NOMO-1 (cell line): ENCODE data around the gene PCDHGA6.

Experiments
- DNase-seq, 2 experiments: peaks; one replicate each; lab custom pipeline; 2025; ENCODE audit not compliant: unreplicated experiment in 2 of 2; lab: John Stamatoyannopoulos, UW

PCDHGA6 gene

DNA sequence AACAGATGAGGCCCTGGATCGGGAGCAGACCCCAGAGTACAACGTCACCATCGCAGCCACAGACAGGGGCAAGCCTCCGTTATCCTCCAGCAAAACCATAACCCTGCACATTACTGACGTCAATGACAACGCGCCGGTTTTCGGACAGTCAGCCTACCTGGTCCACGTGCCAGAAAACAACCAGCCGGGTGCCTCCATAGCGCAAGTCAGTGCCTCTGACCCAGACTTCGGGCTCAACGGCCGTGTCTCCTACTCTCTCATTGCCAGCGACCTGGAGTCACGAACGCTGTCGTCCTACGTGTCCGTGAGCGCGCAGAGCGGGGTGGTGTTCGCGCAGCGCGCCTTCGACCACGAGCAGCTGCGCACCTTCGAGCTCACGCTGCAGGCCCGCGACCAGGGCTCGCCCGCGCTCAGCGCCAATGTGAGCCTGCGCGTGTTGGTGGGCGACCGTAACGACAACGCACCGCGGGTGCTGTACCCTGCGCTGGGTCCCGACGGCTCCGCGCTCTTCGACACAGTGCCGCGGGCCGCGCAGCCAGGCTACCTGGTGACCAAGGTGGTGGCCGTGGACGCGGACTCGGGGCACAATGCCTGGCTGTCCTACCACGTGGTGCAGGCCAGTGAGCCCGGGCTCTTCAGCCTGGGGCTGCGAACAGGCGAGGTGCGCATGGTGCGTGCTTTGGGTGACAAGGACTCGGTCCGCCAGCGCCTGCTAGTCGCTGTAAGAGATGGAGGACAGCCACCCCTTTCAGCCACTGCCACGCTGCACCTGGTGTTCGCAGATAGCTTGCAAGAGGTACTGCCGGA, 45.6 kb downstream of the PCDHGA6 start:
- DNase-seq, result no peak

DNA sequence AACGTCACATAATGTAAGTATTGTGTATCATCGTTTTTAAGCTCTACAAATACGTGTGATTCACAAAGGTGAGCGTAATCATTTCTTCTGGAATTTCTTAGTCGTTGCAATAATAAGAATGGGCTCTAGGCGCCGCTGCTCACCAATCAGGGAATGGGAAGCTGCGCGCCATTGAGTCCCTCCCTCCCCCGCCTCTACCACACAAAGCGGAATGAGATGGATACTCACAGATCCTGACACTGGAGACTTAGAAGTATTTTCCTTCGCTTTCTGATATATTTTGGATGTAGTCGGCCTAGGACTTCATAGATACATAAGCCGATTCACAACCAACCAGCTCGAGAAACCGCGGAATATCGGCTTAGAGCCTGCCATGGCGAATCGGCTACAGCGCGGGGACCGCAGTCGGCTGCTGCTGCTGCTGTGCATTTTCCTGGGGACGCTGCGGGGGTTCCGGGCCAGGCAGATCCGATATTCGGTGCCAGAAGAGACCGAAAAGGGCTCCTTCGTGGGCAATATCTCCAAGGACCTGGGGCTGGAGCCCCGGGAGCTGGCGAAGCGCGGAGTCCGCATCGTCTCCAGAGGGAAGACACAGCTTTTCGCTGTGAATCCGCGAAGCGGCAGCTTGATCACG, 47.3 kb downstream of the PCDHGA6 start, which contains the start of gene PCDHGA11:
PCDHGA11 (plus strand) TSS at position 197 of the 634 bp plus-strand sequence; CDS start at position 374, 177 bp downstream.
- DNase-seq, result peak; percentile 42 to 45

DNA sequence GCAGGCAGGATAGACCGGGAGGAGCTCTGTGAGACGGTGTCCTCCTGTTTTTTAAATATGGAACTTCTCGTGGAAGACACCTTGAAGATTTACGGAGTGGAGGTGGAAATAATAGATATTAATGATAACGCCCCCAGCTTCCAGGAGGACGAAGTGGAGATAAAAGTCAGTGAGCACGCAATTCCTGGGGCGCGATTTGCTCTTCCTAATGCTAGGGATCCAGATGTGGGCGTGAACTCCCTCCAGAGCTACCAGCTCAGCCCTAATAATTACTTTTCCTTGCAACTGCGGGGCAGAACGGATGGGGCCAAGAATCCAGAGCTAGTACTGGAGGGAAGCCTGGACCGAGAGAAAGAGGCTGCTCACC, 47.8 kb downstream of the PCDHGA6 start:
- DNase-seq, result no peak

DNA sequence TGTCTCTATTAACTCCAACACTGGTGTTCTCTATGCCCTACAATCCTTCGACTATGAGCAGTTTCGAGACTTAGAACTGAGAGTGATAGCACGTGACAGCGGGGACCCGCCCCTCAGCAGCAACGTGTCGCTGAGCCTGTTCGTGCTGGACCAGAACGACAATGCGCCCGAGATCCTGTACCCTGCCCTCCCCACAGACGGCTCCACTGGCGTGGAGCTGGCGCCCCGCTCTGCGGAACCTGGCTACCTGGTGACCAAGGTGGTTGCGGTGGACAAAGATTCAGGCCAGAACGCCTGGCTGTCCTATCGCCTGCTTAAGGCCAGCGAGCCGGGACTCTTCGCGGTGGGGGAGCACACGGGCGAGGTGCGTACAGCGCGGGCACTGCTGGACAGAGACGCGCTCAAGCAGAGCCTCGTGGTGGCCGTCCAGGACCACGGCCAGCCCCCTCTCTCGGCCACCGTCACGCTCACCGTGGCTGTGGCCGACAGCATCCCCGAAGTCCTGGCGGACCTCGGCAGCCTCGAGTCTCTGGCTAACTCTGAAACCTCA, 49.1 kb downstream of the PCDHGA6 start:
- no peak for DNase-seq

DNA sequence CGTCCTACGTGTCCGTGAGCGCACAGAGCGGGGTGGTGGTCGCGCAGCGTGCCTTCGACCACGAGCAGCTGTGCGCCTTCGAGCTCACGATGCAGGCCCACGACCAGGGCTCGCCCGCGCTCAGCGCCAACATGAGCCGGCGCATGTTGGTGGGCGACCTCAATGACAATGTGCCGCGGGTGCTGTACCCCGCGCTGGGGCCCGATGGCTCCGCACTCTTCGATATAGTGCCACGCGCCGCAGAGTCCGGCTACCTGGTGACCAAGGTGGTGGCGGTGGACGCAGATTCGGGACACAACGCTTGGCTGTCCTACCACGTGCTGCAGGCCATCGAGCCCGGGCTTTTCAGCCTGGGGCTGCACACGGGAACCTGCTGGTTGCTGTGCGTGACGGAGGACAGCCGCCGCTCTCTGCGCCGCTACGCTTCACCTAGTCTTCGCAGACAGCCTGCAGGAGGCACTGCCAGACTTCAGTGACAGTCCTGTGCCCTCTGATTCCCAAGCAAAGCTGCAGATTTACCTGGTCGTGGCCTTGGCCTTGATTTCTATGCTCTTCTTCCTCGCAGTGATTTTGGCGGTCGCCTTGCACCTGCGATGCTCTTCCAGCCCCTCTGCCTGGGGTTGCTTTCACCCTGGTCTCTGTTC, 54.2 kb downstream of the PCDHGA6 start:
- DNase-seq, result no peak
